IMR-90 (cell line): ENCODE results near the gene ARMH1. TPM values are rescaled to one million over a fixed set of nuclear protein-coding genes. Genes with fewer than 3 reads are reported as not detected.

Experiments
- ATAC-seq: fragments of 200-7000 bp; cut with Tn5 transposase; 2 replicates; pipeline ENCODE4 v1.9.1; 2020; ENCODE audit warnings: low read depth, mild to moderate bottlenecking, moderate library complexity
- BruUV-seq: library from RNA; stranded (reverse); fragments of 400-500 nt; replicated peaks from 2 replicates; lab custom pipeline; 2021; lab: Mats Ljungman, UMichigan
- CTCF ChIA-PET: fragments of 300-600 bp; formaldehyde crosslinking; extraction: SDS; loops from one replicate; lab custom pipeline; 2021; ENCODE audit warnings: antibody characterized with exemption; lab: Yijun Ruan, JAX
- POLR2A ChIA-PET: fragments of 300-600 bp; sonication (Branson Sonifier 250); formaldehyde crosslinking; loops from one replicate; lab custom pipeline; 2022; ENCODE audit warnings: antibody characterized with exemption; ENCODE audit not compliant: unreplicated experiment; lab: Charles Lee
- DNase-seq: peaks from one replicate; pipeline ENCODE4 v3.0.0; 2013
- H2AFZ ChIP-seq: replicated peaks from 2 replicates; pipeline ENCODE3; 2013; ENCODE audit warnings: low read length, mild to moderate bottlenecking; ENCODE audit not compliant: poor library complexity
- H2AK5ac ChIP-seq: 2 replicates; pipeline ENCODE4 v1.6.1; 2013; ENCODE audit warnings: low read depth, low read length, inconsistent platforms
- H2AK9ac ChIP-seq: replicated peaks from 2 replicates; pipeline ENCODE3; 2013; ENCODE audit warnings: mild to moderate bottlenecking, low read depth, low read length, moderate library complexity; ENCODE audit not compliant: poor library complexity
- H2BK120ac ChIP-seq: 2 replicates; pipeline ENCODE4 v1.6.1; 2013; ENCODE audit warnings: low read depth, low read length, inconsistent platforms
- H2BK15ac ChIP-seq: 3 replicates; pipeline ENCODE4 v1.6.1; 2013; ENCODE audit warnings: low read depth, low read length, inconsistent platforms
- H2BK20ac ChIP-seq: 2 replicates; pipeline ENCODE4 v1.6.1; 2013; ENCODE audit warnings: low read depth, mild to moderate bottlenecking, inconsistent platforms, low read length, moderate library complexity
- H2BK5ac ChIP-seq: 2 replicates; pipeline ENCODE4 v1.6.1; 2013; ENCODE audit warnings: mild to moderate bottlenecking, low read depth, low read length, inconsistent platforms; ENCODE audit not compliant: poor library complexity, severe bottlenecking
- H3K14ac ChIP-seq: replicated peaks from 2 replicates; pipeline ENCODE4 v1.6.1; 2013; ENCODE audit warnings: low read depth, low read length, inconsistent platforms
- H3K18ac ChIP-seq: 2 replicates; pipeline ENCODE4 v1.6.1; 2013; ENCODE audit warnings: low read depth, low read length, control low read depth
- H3K23ac ChIP-seq: 2 replicates; pipeline ENCODE4 v1.6.1; 2013; ENCODE audit warnings: low read depth, low read length, inconsistent platforms
- H3K27ac ChIP-seq: 2 replicates; pipeline ENCODE4 v1.5.1; 2013; ENCODE audit warnings: mild to moderate bottlenecking, control low read depth, low read length; ENCODE audit not compliant: insufficient read depth
- H3K27me3 ChIP-seq: 2 replicates; pipeline ENCODE4 v1.6.1; 2013; ENCODE audit warnings: low read length; ENCODE audit not compliant: control insufficient read depth, insufficient read depth
- H3K36me3 ChIP-seq: 2 replicates; pipeline ENCODE4 v1.6.1; 2013; ENCODE audit warnings: low read length, mixed read lengths; ENCODE audit not compliant: control insufficient read depth, insufficient read depth
- H3K4ac ChIP-seq: 2 replicates; pipeline ENCODE4 v1.6.1; 2013; ENCODE audit warnings: low read depth, low read length, inconsistent platforms
- H3K4me1 ChIP-seq: 2 replicates; pipeline ENCODE4 v1.6.1; 2013; ENCODE audit warnings: low read length, mixed read lengths; ENCODE audit not compliant: control insufficient read depth, insufficient read depth
- H3K4me2 ChIP-seq: 2 replicates; pipeline ENCODE4 v1.6.1; 2013; ENCODE audit warnings: low read depth, mild to moderate bottlenecking, control low read depth, low read length, moderate library complexity
- H3K4me3 ChIP-seq: 2 replicates; pipeline ENCODE4 v1.5.1; 2013; ENCODE audit warnings: low read depth, mild to moderate bottlenecking, control low read depth, low read length, moderate library complexity; ENCODE audit not compliant: insufficient read depth
- H3K56ac ChIP-seq: 2 replicates; pipeline ENCODE4 v1.6.1; 2013; ENCODE audit warnings: low read length, inconsistent platforms; ENCODE audit not compliant: insufficient read depth; ENCODE audit errors: extremely low read depth
- H3K79me1 ChIP-seq, 2 experiments: 2 replicates each; pipeline ENCODE4 v1.6.1; 2013; ENCODE audit warnings: low read length in 2 of 2, inconsistent platforms in 1 of 2, low read depth in 1 of 2
- H3K9ac ChIP-seq: 2 replicates; pipeline ENCODE4 v1.6.1; 2013; ENCODE audit warnings: low read depth, low read length, control low read depth
- H3K9me1 ChIP-seq: 2 replicates; pipeline ENCODE4 v1.6.1; 2013; ENCODE audit warnings: low read length, inconsistent platforms; ENCODE audit not compliant: insufficient read depth
- H3K9me3 ChIP-seq: 2 replicates; pipeline ENCODE4 v1.6.1; 2013; ENCODE audit warnings: low read length; ENCODE audit not compliant: control insufficient read depth, insufficient read depth
- H4K20me1 ChIP-seq: 2 replicates; pipeline ENCODE4 v1.6.1; 2013; ENCODE audit warnings: low read length, inconsistent platforms; ENCODE audit not compliant: insufficient read depth
- H4K5ac ChIP-seq: 2 replicates; pipeline ENCODE4 v1.6.1; 2013; ENCODE audit warnings: mild to moderate bottlenecking, low read depth, low read length, control low read depth
- H4K8ac ChIP-seq, 2 experiments: 2 replicates each; pipeline ENCODE4 v1.6.1; 2013; ENCODE audit warnings: low read depth in 2 of 2, low read length in 2 of 2, control low read depth in 1 of 2, inconsistent platforms in 1 of 2
- H4K91ac ChIP-seq: 2 replicates; pipeline ENCODE4 v1.6.1; 2013; ENCODE audit warnings: low read depth, low read length, inconsistent platforms; ENCODE audit not compliant: insufficient read depth
- CEBPB ChIP-seq: IDR thresholded peaks from 2 replicates; pipeline ENCODE4 v1.6.1; 2012; ENCODE audit warnings: low read depth, low read length, improper control_type of control experiment
- CTCF ChIP-seq: conservative IDR thresholded peaks from 2 replicates; pipeline ENCODE4 v1.5.1; 2012; ENCODE audit warnings: mild to moderate bottlenecking, low read depth, low read length, improper control_type of control experiment
- ELK1 ChIP-seq: fragments of 150-350 bp; IDR thresholded peaks from 2 replicates; pipeline ENCODE4 v1.6.1; 2016; ENCODE audit warnings: low read depth, mild to moderate bottlenecking, low read length, moderate library complexity, borderline replicate concordance
- MAFK ChIP-seq: IDR thresholded peaks from 2 replicates; pipeline ENCODE4 v1.6.1; 2012; ENCODE audit warnings: low read depth, low read length, improper control_type of control experiment
- MAZ ChIP-seq: IDR thresholded peaks from 2 replicates; pipeline ENCODE4 v1.6.1; 2012; ENCODE audit warnings: low read depth, mild to moderate bottlenecking, low read length, improper control_type of control experiment, moderate library complexity, borderline replicate concordance
- MXI1 ChIP-seq: IDR thresholded peaks from 2 replicates; pipeline ENCODE4 v1.6.1; 2012; ENCODE audit warnings: low read depth, mild to moderate bottlenecking, low read length, moderate library complexity, borderline replicate concordance
- NFE2L2 ChIP-seq: fragments of 150-350 bp; IDR thresholded peaks from 2 replicates; pipeline ENCODE4 v1.6.1; 2016; ENCODE audit warnings: low read depth, mild to moderate bottlenecking, low read length
- POLR2A ChIP-seq: IDR thresholded peaks from 2 replicates; pipeline ENCODE4 v1.6.1; 2012; ENCODE audit warnings: mild to moderate bottlenecking, low read depth, low read length
- RCOR1 ChIP-seq: IDR thresholded peaks from 2 replicates; pipeline ENCODE4 v1.6.1; 2012; ENCODE audit warnings: mild to moderate bottlenecking, low read length, improper control_type of control experiment; ENCODE audit not compliant: insufficient replicate concordance
- RFX5 ChIP-seq: IDR thresholded peaks from 2 replicates; pipeline ENCODE4 v1.8.0; 2012; ENCODE audit warnings: low read depth, mild to moderate bottlenecking, low read length, moderate library complexity
- SMC3 ChIP-seq: fragments of 150-350 bp; IDR thresholded peaks from 2 replicates; pipeline ENCODE4 v1.6.1; 2016; ENCODE audit warnings: low read depth, mild to moderate bottlenecking, antibody characterized with exemption, low read length, moderate library complexity
- WGBS, 2 experiments: methylation state at CpG; one replicate each; pipeline versions ENCODE4 v1.1.5 to v1.1.7; 2013; ENCODE audit warnings: missing lambda C conversion rate in 2 of 2; ENCODE audit not compliant: insufficient read length in 1 of 2; ENCODE audit errors: extremely low coverage in 2 of 2; 5-methylcytosine and 5-hydroxymethylcytosine counted together
- dilution Hi-C: fragments of 300-500 bp; cut with HindIII; formaldehyde crosslinking; loops from one replicate; pipeline ENCODE4 v1.14.3; 2018; ENCODE audit warnings: low sequenced_read_pairs; ENCODE audit not compliant: unreplicated experiment
- in situ Hi-C: fragments of 300-500 bp; cut with MboI; formaldehyde crosslinking; loops from 3 replicates; pipeline ENCODE4 v1.14.3; 2019; ENCODE audit warnings: low sequenced_read_pairs, inconsistent platforms, mixed read lengths
- intact Hi-C: fragments of 100-400 bp; cut with micrococcal nuclease; formaldehyde crosslinking; loops from 2 replicates; pipeline ENCODE4 v1.10.0; 2022
- polyA plus RNA-seq, 3 experiments: library from polyadenylated mRNA; depleted of rRNA; stranded (reverse); fragments of >200 nt; gene quantifications; 2 replicates each; pipeline ENCODE4 v1.2.3, GENCODE V29; 2012; ENCODE audit warnings: low replicate concordance in 1 of 3
- total RNA-seq: library from RNA; depleted of rRNA; stranded (reverse); fragments of >200 nt; gene quantifications from 2 replicates; pipeline ENCODE4 v1.2.3, GENCODE V29; 2012
- TF ChIP-seq, protein P1 (sequence below): fragments of 150-350 bp; IDR thresholded peaks from 2 replicates; pipeline ENCODE4 v1.6.1; 2017; ENCODE audit warnings: mild to moderate bottlenecking, antibody characterized with exemption, low read length, low read depth

Gene ARMH1
- total and polyA plus RNA-seq, 2 of the 4 experiments (the other 2 are of a cell fraction): 0.36 to 0.72 TPM

GRCh38 chr1:44735992-44736391 lies 61.5 kb downstream of the ARMH1 start:
- Histone ChIP-seq H2AFZ (no peak overlapping the region), H3K9ac (no peak overlapping the region), H4K91ac (no peak overlapping the region), H3K4ac (no peak overlapping the region), H3K4me2 (no peak overlapping the region), H2AK9ac (no peak overlapping the region), H3K79me1 (peaks cover 8 to 19% of the 10 kb centered on the region in 2 experiments; a peak in 3 of 4 replicates), H3K36me3 (no peaks in the 10 kb centered on the region), H3K27ac (no peak overlapping the region), H2BK20ac (no peak overlapping the region), H4K5ac (no peak overlapping the region), H4K8ac (no peak overlapping the region), H3K9me1 (no peaks in the 10 kb centered on the region), H3K9me3 (no peaks in the 10 kb centered on the region), H2BK120ac (no peak overlapping the region), H3K56ac (no peak overlapping the region), H4K20me1 (no peaks in the 10 kb centered on the region), H3K14ac (no peak overlapping the region), H3K4me3 (no peak overlapping the region), H3K27me3 (no peaks in the 10 kb centered on the region), H3K23ac (no peak overlapping the region), H3K18ac (no peak overlapping the region), H2BK5ac (no peak overlapping the region), H3K4me1 (no peaks in the 10 kb centered on the region), H2AK5ac (no peak overlapping the region), H2BK15ac (no peak overlapping the region)
- in situ Hi-C loops (no loop called here), dilution Hi-C loops (no loop called here), intact Hi-C loops (no loop called here)
- POLR2A ChIA-PET: no interaction called here
- TF ChIP-seq CTCF (no peak), RFX5 (no peak), MXI1 (no peak), MAZ (no peak), MAFK (no peak), POLR2A (no peak), RCOR1 (no peak), CEBPB (no peak), SMC3 (no peak), NFE2L2 (no peak), ELK1 (no peak)
- TF ChIP-seq, protein P1, sequence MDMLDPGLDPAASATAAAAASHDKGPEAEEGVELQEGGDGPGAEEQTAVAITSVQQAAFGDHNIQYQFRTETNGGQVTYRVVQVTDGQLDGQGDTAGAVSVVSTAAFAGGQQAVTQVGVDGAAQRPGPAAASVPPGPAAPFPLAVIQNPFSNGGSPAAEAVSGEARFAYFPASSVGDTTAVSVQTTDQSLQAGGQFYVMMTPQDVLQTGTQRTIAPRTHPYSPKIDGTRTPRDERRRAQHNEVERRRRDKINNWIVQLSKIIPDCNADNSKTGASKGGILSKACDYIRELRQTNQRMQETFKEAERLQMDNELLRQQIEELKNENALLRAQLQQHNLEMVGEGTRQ: no peak
- ATAC-seq (no peak), DNase-seq (no peak)
- CTCF ChIA-PET: no interaction called here
- no CpG with 5 or more reads among the region's 1 CpG for WGBS, 2 experiments
- BruUV-seq: no TSS peak
